HG02588 (cell line): ENCODE results near the gene TATDN2.
"Not testable (repeated sequence)": the region's sequence is repeated elsewhere in the genome, so short reads cannot be mapped to it uniquely, and the experiment has no call there.

Experiments
- ATAC-seq: cut with Tn5 transposase; IDR thresholded peaks from one replicate; pipeline ENCODE4 v1.9.1; 2021; ENCODE audit warnings: mild to moderate bottlenecking, moderate library complexity; ENCODE audit not compliant: unreplicated experiment

TATDN2 gene

GRCh38 chr3:10266936-10267335, 18.7 kb downstream of the TATDN2 start:
- ATAC-seq, result not testable (repeated sequence)

GRCh38 chr3:10268116-10268515, 19.9 kb downstream of the TATDN2 start:
- ATAC-seq, result no peak

GRCh38 chr3:10268930-10269329, 20.7 kb downstream of the TATDN2 start:
- ATAC-seq, result no peak

GRCh38 chr3:10269443-10269842, 21.2 kb downstream of the TATDN2 start:
- no peak for ATAC-seq

GRCh38 chr3:10272476-10272875, 24.2 kb downstream of the TATDN2 start:
- not testable (repeated sequence) for ATAC-seq

- no peak for ATAC-seq
Observed at GRCh38 chr3:10272977-10273376, 24.7 kb downstream of the TATDN2 start.

GRCh38 chr3:10273702-10274305, 25.5 kb downstream of the TATDN2 start:
- no peak for ATAC-seq

- no peak for ATAC-seq
Observed at GRCh38 chr3:10274601-10275000, 26.3 kb downstream of the TATDN2 start.

GRCh38 chr3:10277115-10277625, 28.9 kb downstream of the TATDN2 start:
- no peak for ATAC-seq

GRCh38 chr3:10278501-10278900, 30.2 kb downstream of the TATDN2 start:
- no peak for ATAC-seq

GRCh38 chr3:10279384-10280176, 31.3 kb downstream of the TATDN2 start:
- no peak for ATAC-seq

- no peak for ATAC-seq
Observed at GRCh38 chr3:10280177-10280529, 31.9 kb downstream of the TATDN2 start.

- no peak for ATAC-seq
Observed at GRCh38 chr3:10280571-10280970, 32.3 kb downstream of the TATDN2 start.

GRCh38 chr3:10281951-10282350, 33.7 kb downstream of the TATDN2 start:
- ATAC-seq, result no peak

GRCh38 chr3:10283638-10284037, 35.4 kb downstream of the TATDN2 start:
- ATAC-seq, result no peak

GRCh38 chr3:10284496-10284895, 36.2 kb downstream of the TATDN2 start:
- ATAC-seq, result no peak

- no peak for ATAC-seq
Observed at GRCh38 chr3:10285272-10286132, 37.2 kb downstream of the TATDN2 start.

GRCh38 chr3:10286133-10286524, 37.9 kb downstream of the TATDN2 start:
- ATAC-seq, result no peak

- no peak for ATAC-seq
Observed at GRCh38 chr3:10286596-10287295, 38.5 kb downstream of the TATDN2 start.

GRCh38 chr3:10287936-10288574, 39.8 kb downstream of the TATDN2 start:
- ATAC-seq, result no peak
